ENCODE results near the gene BRICD5.

DNA sequence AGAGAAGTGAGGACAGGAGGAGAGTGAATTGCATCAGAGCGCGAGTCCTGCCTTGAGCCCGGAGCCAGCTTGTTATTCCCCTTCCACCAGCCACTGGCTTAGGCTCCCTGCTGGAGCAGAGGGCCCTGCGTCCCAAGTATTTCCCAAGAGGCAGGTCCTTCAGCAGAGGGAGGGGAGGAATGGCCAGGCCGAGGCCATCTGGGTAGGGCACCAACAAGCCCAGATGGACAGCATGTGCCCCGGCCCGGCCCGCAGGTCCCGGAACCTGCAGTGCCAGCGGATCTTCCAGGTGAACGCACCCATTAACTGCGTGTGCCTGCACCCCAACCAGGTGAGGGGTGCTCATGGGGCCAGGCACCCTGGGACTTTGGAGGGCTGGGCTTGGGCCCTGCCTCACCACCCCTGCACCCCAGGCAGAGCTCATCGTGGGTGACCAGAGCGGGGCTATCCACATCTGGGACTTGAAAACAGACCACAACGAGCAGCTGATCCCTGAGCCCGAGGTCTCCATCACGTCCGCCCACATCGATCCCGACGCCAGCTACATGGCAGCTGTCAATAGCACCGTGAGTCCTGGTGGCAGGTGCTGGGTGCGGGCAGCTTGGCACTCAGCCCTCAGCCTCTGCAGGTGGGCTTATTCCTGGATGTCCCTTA, 3.8 kb downstream of the BRICD5 start:
- TF ChIP-seq DPF2 (CRISPR knock-in tag; IDR thresholded peaks at IDR 0.05; ENCODE audit: borderline replicate concordance, low read depth) (no peak), POLR2AphosphoS5 (IDR thresholded peaks at IDR 0.05; ENCODE audit: low read depth, low read length) (no peak), RFX5 (IDR thresholded peaks at IDR 0.05; ENCODE audit: low read depth, low read length) (no peak)
- TF ChIP-seq, protein P1, sequence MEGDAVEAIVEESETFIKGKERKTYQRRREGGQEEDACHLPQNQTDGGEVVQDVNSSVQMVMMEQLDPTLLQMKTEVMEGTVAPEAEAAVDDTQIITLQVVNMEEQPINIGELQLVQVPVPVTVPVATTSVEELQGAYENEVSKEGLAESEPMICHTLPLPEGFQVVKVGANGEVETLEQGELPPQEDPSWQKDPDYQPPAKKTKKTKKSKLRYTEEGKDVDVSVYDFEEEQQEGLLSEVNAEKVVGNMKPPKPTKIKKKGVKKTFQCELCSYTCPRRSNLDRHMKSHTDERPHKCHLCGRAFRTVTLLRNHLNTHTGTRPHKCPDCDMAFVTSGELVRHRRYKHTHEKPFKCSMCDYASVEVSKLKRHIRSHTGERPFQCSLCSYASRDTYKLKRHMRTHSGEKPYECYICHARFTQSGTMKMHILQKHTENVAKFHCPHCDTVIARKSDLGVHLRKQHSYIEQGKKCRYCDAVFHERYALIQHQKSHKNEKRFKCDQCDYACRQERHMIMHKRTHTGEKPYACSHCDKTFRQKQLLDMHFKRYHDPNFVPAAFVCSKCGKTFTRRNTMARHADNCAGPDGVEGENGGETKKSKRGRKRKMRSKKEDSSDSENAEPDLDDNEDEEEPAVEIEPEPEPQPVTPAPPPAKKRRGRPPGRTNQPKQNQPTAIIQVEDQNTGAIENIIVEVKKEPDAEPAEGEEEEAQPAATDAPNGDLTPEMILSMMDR (CRISPR knock-in tag; IDR thresholded peaks at IDR 0.05) = no peak
